ENCODE data around the gene NCAM2.

NCAM2 gene

GRCh38 chr21:21018821-21019220 is 20.6 kb downstream of the NCAM2 start:
- TF ChIP-seq PAX5 (IDR thresholded peaks at IDR 0.05; ENCODE audit: insufficient read depth, low read length, severe bottlenecking) (no peak), SPI1 (IDR thresholded peaks at IDR 0.05; ENCODE audit: low read depth, low read length) (no peak), POU2F2 (IDR thresholded peaks at IDR 0.05; ENCODE audit: low read depth, low read length) (no peak), TAF1 (IDR thresholded peaks at IDR 0.05; ENCODE audit: low read depth, low read length) (no peak), POLR2AphosphoS5 (IDR thresholded peaks at IDR 0.05; ENCODE audit: low read depth, low read length) (no peak)
- no peak for DNase-seq (ENCODE audit: insufficient read length, low spot score)
- no peak for FAIRE-seq

GRCh38 chr21:21019681-21020080 is 21.5 kb downstream of the NCAM2 start:
- no peak for FAIRE-seq
- DNase-seq (ENCODE audit: insufficient read length, low spot score) = no peak
- no peak for TF ChIP-seq TAF1 (IDR thresholded peaks at IDR 0.05; ENCODE audit: low read depth, low read length)
- TF ChIP-seq POU2F2 (IDR thresholded peaks at IDR 0.05; ENCODE audit: low read depth, low read length) = no peak
- TF ChIP-seq POLR2A (IDR thresholded peaks at IDR 0.05; ENCODE audit: low read depth, low read length) = no peak
- no peak for TF ChIP-seq PAX5 (IDR thresholded peaks at IDR 0.05; ENCODE audit: insufficient read depth, low read length, severe bottlenecking)
- TF ChIP-seq POLR2AphosphoS5 (IDR thresholded peaks at IDR 0.05; ENCODE audit: low read depth, low read length) = no peak
- no peak for TF ChIP-seq SPI1 (IDR thresholded peaks at IDR 0.05; ENCODE audit: low read depth, low read length)

- DNase-seq (ENCODE audit: insufficient read length, low spot score) (no peak), FAIRE-seq (no peak)
- TF ChIP-seq SPI1 (IDR thresholded peaks at IDR 0.05; ENCODE audit: low read depth, low read length) = no peak
- no peak for TF ChIP-seq TAF1 (IDR thresholded peaks at IDR 0.05; ENCODE audit: low read depth, low read length)
- no peak for TF ChIP-seq POLR2AphosphoS5 (IDR thresholded peaks at IDR 0.05; ENCODE audit: low read depth, low read length)
- no peak for TF ChIP-seq POU2F2 (IDR thresholded peaks at IDR 0.05; ENCODE audit: low read depth, low read length)
- no peak for TF ChIP-seq POLR2A (IDR thresholded peaks at IDR 0.05; ENCODE audit: low read depth, low read length)
- no peak for TF ChIP-seq PAX5 (IDR thresholded peaks at IDR 0.05; ENCODE audit: insufficient read depth, low read length, severe bottlenecking)
Measured at GRCh38 chr21:21025742-21026141, 27.5 kb downstream of the NCAM2 start.

GRCh38 chr21:21028275-21028820 is 30.1 kb downstream of the NCAM2 start:
- FAIRE-seq (no peak), DNase-seq (ENCODE audit: insufficient read length, low spot score) (no peak)
- TF ChIP-seq PAX5 (IDR thresholded peaks at IDR 0.05; ENCODE audit: insufficient read depth, low read length, severe bottlenecking) (no peak), SPI1 (IDR thresholded peaks at IDR 0.05; ENCODE audit: low read depth, low read length) (no peak), POLR2A (IDR thresholded peaks at IDR 0.05; ENCODE audit: low read depth, low read length) (no peak), POU2F2 (IDR thresholded peaks at IDR 0.05; ENCODE audit: low read depth, low read length) (no peak)

- no peak for TF ChIP-seq TAF1 (IDR thresholded peaks at IDR 0.05; ENCODE audit: low read depth, low read length)
- no peak for TF ChIP-seq POLR2A (IDR thresholded peaks at IDR 0.05; ENCODE audit: low read depth, low read length)
- no peak for TF ChIP-seq PAX5 (IDR thresholded peaks at IDR 0.05; ENCODE audit: insufficient read depth, low read length, severe bottlenecking)
- TF ChIP-seq POU2F2 (IDR thresholded peaks at IDR 0.05; ENCODE audit: low read depth, low read length) = no peak
- no peak for TF ChIP-seq POLR2AphosphoS5 (IDR thresholded peaks at IDR 0.05; ENCODE audit: low read depth, low read length)
- TF ChIP-seq SPI1 (IDR thresholded peaks at IDR 0.05; ENCODE audit: low read depth, low read length) = no peak
- FAIRE-seq (no peak), DNase-seq (ENCODE audit: insufficient read length, low spot score) (no peak)
Measured at GRCh38 chr21:21029164-21029563, 31.0 kb downstream of the NCAM2 start.

GRCh38 chr21:21030311-21030710 is 32.1 kb downstream of the NCAM2 start:
- TF ChIP-seq POLR2AphosphoS5 (IDR thresholded peaks at IDR 0.05; ENCODE audit: low read depth, low read length) (no peak), POU2F2 (IDR thresholded peaks at IDR 0.05; ENCODE audit: low read depth, low read length) (no peak), POLR2A (IDR thresholded peaks at IDR 0.05; ENCODE audit: low read depth, low read length) (no peak), PAX5 (IDR thresholded peaks at IDR 0.05; ENCODE audit: insufficient read depth, low read length, severe bottlenecking) (no peak), TAF1 (IDR thresholded peaks at IDR 0.05; ENCODE audit: low read depth, low read length) (no peak)
- DNase-seq (ENCODE audit: insufficient read length, low spot score) (no peak), FAIRE-seq (no peak)

GRCh38 chr21:21034036-21034435 is 35.8 kb downstream of the NCAM2 start:
- no peak for DNase-seq (ENCODE audit: insufficient read length, low spot score)
- no peak for TF ChIP-seq SPI1 (IDR thresholded peaks at IDR 0.05; ENCODE audit: low read depth, low read length)
- TF ChIP-seq POLR2AphosphoS5 (IDR thresholded peaks at IDR 0.05; ENCODE audit: low read depth, low read length) = no peak
- no peak for TF ChIP-seq TAF1 (IDR thresholded peaks at IDR 0.05; ENCODE audit: low read depth, low read length)
- no peak for TF ChIP-seq POLR2A (IDR thresholded peaks at IDR 0.05; ENCODE audit: low read depth, low read length)
- no peak for TF ChIP-seq PAX5 (IDR thresholded peaks at IDR 0.05; ENCODE audit: insufficient read depth, low read length, severe bottlenecking)
- TF ChIP-seq POU2F2 (IDR thresholded peaks at IDR 0.05; ENCODE audit: low read depth, low read length) = no peak
- no peak for FAIRE-seq

- no peak for FAIRE-seq
- DNase-seq (ENCODE audit: insufficient read length, low spot score) = no peak
- TF ChIP-seq TAF1 (IDR thresholded peaks at IDR 0.05; ENCODE audit: low read depth, low read length) (no peak), PAX5 (IDR thresholded peaks at IDR 0.05; ENCODE audit: insufficient read depth, low read length, severe bottlenecking) (no peak), POU2F2 (IDR thresholded peaks at IDR 0.05; ENCODE audit: low read depth, low read length) (no peak), POLR2AphosphoS5 (IDR thresholded peaks at IDR 0.05; ENCODE audit: low read depth, low read length) (no peak), POLR2A (IDR thresholded peaks at IDR 0.05; ENCODE audit: low read depth, low read length) (no peak), SPI1 (IDR thresholded peaks at IDR 0.05; ENCODE audit: low read depth, low read length) (no peak)
Measured at GRCh38 chr21:21039624-21040170, 41.5 kb downstream of the NCAM2 start.

- FAIRE-seq (no peak), DNase-seq (ENCODE audit: insufficient read length, low spot score) (no peak)
- no peak for TF ChIP-seq POU2F2 (IDR thresholded peaks at IDR 0.05; ENCODE audit: low read depth, low read length)
- TF ChIP-seq POLR2A (IDR thresholded peaks at IDR 0.05; ENCODE audit: low read depth, low read length) = no peak
- TF ChIP-seq PAX5 (IDR thresholded peaks at IDR 0.05; ENCODE audit: insufficient read depth, low read length, severe bottlenecking) = no peak
- no peak for TF ChIP-seq POLR2AphosphoS5 (IDR thresholded peaks at IDR 0.05; ENCODE audit: low read depth, low read length)
- TF ChIP-seq TAF1 (IDR thresholded peaks at IDR 0.05; ENCODE audit: low read depth, low read length) = no peak
- TF ChIP-seq SPI1 (IDR thresholded peaks at IDR 0.05; ENCODE audit: low read depth, low read length) = no peak
Measured at GRCh38 chr21:21045518-21045917, 47.3 kb downstream of the NCAM2 start.

- DNase-seq (ENCODE audit: insufficient read length, low spot score) (no peak), FAIRE-seq (no peak)
- no peak for TF ChIP-seq PAX5 (IDR thresholded peaks at IDR 0.05; ENCODE audit: insufficient read depth, low read length, severe bottlenecking)
- no peak for TF ChIP-seq TAF1 (IDR thresholded peaks at IDR 0.05; ENCODE audit: low read depth, low read length)
- TF ChIP-seq SPI1 (IDR thresholded peaks at IDR 0.05; ENCODE audit: low read depth, low read length) = no peak
- TF ChIP-seq POLR2A (IDR thresholded peaks at IDR 0.05; ENCODE audit: low read depth, low read length) = no peak
- no peak for TF ChIP-seq POU2F2 (IDR thresholded peaks at IDR 0.05; ENCODE audit: low read depth, low read length)
- no peak for TF ChIP-seq POLR2AphosphoS5 (IDR thresholded peaks at IDR 0.05; ENCODE audit: low read depth, low read length)
Measured at GRCh38 chr21:21046063-21046462, 47.9 kb downstream of the NCAM2 start.

All from GM12891 (cell line).